Measurements from ENCODE around the gene EIF4E2.

GRCh38 chr2:232523682-232524597, 26.5 kb upstream of the EIF4E2 start:
- no peak for TF ChIP-seq POLR2A (IDR thresholded peaks at IDR 0.05)
- TF ChIP-seq CTCF (IDR thresholded peaks at IDR 0.05): no peak

Data from thyroid gland (tissue), 4 donors.